Measurements from ENCODE around the gene ILKAP.

ILKAP gene, protein sequence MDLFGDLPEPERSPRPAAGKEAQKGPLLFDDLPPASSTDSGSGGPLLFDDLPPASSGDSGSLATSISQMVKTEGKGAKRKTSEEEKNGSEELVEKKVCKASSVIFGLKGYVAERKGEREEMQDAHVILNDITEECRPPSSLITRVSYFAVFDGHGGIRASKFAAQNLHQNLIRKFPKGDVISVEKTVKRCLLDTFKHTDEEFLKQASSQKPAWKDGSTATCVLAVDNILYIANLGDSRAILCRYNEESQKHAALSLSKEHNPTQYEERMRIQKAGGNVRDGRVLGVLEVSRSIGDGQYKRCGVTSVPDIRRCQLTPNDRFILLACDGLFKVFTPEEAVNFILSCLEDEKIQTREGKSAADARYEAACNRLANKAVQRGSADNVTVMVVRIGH

DNA sequence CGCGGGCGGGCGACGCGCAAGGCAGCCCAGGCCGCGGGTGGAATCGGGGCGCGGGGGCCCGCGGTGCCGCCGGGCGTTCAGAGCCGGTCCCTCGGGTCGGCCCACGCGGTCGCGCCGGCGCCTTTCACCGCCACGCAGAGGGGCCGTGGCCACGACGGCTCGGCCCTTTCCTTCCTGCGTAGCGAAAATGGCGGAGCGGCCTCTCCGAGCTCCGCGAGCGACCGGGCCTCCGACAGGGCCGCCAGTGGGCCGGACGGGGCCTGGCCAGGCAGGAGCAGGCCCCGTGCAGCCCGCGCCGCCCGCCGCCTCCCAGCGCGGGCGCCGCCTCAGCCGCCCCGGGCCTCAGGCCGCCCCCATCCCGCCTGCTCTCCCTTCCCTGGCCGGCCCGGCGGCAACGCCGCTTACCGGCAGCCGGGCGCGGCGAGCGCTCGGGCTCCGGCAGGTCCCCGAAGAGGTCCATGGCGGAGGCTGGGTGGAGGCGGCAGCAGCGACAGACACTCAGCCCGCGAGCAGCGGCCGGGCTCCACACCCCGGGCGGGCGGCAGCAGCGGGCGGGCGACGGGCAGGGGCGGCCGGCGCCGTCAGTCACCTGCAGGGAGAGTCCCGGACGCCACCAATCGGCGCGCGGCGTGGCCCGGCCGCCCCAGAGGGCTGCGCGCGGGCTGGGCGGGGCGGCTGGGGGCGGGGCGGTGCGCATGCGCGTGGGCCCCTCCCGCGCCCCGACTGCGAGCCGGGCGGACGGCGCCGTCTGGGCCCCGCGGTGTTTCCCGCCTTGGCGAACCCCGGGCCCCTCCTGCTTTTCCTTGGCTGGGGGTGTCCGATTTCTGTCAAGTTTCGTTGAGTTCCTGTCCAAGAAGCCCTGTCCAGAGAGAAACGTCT, at the start of gene ILKAP:
TSS of gene ILKAP (minus strand) at position 602 of the 879 bp plus-strand sequence. CDS start at position 460, 142 bp downstream.
- DNase-seq, result peak; percentile 70

GRCh38 chr2:238252766-238253630, 49.5 kb upstream of the ILKAP start:
- DNase-seq, result no peak

- no peak for DNase-seq
These were observed 48.5 kb upstream of the ILKAP start for GRCh38 chr2:238251986-238252385.

GRCh38 chr2:238251331-238251730, 47.8 kb upstream of the ILKAP start:
- DNase-seq, result no peak

DNA sequence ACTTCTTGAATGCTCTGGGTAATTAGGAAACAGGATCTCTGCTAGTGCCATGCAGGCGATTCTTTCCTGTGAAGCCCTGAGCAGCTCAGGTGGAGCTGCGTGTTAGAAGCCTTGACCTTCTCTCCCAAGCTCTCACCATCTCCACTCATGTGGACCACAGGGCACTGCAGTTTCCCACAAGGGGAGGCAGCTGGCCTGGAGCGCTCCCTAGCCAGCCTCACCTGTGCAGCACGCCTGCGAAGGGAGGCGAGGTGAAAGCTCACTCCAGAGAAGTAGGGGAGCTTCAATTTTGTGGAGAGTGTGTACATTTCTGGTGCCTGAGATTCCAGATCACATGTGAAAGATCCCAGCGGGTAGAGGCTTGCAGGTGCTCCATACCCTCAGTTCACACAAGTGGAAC, 47.4 kb upstream of the ILKAP start:
- no peak for DNase-seq

- no peak for DNase-seq
These were observed 44.5 kb upstream of the ILKAP start for GRCh38 chr2:238247841-238248453.

- peak; percentile 92 for DNase-seq
These were observed 43.7 kb upstream of the ILKAP start for GRCh38 chr2:238247002-238247822.

DNA sequence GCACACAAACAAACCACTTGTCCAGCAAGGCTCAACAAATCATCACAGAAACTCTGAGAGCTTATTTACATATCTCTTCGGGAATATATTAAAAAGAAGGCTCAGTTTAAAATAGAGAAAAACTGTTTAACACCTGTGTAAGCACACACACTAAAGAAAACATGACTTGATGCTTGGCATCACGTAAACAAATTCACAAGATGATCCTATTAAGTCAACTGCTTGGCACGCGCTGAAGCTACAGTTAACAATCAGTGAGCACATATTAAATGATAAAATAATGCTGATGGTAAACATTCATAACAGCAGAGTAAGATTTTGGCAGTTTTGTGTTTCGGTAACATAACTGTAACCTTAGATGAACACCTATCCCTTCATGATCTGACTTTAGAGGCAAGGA, 40.7 kb upstream of the ILKAP start:
- DNase-seq, result no peak

DNA sequence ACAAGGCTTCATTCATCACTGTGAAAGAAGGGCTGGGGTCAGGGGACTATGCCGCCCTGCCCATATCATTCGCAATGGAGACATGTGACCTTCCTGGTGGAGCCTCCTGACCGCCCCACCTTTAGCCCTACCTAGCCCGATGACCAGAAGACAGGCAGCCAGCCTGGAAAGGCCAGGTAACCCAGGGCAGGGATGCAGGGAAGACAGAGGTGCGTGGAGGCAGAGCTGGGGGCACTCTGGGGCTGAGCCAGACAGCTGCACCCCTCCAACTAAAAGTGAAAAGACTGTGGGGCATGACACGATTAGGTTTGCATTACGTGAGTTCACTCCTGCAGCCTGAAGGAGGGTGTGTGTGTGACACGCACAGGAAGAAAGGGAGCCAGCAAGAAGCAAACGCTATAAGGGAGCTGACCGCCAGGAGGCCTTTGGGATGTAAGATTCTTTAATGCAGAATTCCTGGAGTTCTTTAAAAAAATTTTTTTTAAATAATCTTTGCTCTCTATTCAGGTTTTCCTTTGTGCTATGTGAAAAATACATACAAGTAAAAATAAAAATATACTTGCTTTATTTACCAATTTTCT, 40.1 kb upstream of the ILKAP start:
- no peak for DNase-seq

DNA sequence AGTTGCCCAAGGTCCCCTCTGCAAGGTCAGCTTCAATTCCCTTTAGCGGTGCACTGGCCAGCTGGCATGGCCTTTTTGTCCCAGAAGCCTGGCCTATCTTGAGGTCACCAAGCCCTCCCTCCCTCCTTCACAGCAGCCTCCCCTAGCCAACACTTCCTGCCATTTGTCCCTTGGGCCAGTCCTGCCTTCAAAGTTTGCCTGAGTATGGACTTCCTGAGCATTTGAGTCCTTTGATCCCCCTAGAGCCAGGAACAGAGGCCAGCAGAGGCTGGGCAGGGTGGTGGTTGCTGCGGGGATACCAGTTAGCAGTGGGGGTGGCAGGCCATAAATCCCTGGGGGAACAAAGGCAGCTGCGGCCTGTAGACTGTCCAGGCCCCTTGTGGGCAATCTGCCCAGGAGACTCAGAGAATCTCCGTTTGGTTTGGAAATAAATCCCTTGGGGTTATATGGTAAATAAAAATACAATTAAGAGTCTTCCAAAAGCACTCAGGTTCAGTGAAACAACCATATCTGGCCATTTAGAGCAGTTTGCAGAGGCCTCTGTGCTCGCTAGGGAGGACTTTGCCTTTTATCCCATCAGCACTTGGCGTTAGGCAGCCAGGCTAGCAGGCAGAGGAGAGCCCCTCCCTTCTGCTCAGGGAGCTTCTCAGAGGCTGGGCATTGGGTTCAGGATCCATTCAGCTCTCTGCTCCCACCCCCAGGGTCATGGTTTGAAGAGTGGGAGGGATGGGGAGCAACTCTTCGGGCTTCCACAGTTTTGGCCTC, 39.4 kb upstream of the ILKAP start:
- no peak for DNase-seq

DNA sequence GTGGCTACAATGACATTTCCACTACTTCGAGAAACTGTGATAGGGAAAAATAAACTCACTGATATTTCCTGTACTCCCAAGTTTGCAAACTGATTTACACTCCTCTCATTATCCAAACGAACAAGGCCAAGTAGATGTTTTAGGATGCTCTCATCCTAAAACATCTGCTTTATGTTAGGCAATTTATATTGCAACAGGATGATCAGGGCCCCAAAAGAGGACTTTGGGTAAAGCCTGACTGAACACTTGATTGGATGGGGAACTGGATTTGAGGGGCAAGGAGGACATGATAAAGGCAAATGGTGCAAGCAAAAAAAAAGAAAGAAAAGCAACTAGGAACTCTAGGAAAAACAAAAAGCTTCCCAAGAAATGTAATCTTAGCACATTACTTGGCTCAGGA, 38.5 kb upstream of the ILKAP start:
- DNase-seq, result no peak

- peak; percentile 77 for DNase-seq
These were observed 37.5 kb upstream of the ILKAP start for GRCh38 chr2:238240757-238241711.

DNA sequence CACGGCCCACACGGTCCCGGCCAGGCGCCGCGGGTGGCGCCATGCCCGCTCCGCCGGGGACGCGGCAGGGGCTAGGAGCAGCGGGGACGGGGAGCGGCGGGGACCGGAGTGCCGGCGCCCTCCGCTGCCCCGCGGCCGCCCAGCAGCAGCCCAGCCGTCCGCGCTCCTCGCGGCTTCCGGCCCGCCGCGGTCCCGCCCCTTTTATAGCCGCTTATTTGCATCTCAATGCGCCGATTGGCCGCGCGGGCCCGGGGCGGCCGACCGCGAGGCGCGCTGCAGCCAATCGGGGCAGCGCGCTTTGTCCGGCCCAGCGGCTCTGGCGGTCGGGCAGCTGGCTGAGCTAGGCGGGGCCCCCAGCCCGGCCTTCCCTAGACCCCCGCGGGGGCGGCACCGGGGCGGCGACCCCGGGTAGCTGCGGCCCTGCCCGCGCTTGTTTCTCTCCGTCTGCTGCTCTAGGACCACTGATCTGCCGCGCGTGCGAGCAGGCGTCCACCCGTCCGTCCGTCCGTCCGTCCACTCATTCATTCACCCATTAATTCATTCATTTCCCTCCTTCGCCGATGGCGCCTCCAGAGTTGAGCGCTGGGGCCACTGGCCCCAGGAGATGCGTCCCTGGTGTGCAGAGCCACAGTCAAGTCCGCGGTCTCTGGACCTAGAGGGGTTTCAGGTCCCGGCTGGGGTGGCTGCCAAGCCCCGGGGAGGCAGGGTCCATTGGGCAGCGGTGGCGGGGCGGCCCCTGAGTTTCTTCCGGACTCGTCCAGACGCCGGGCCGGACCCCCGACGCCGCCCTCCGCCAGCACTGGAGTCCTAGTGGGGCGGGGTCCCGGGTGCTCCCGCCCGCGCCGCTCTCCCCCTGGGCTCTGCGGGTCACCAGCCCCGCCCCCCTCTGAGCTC, 36.6 kb upstream of the ILKAP start, which contains the start of gene HES6:
TSS of gene HES6 (minus strand) at position 176 of the 894 bp plus-strand sequence. CDS start at position 43, 133 bp downstream.
- DNase-seq, result peak; percentile 89

DNA sequence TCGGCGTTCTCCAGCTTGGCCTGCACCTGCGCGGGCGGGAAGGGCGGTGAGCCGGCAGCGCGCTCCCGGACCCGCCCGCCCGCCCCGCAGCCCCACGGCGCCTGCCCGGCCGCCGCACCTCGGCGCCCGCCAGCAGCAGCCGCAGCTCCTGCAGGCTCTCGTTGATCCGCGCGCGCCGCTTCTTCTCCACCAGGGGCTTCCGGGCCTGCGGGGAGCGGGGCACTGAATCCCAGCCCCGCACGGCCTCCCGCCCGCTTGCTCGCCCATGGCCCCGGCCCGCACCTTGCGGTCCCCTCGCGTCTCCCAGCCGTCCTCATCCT, 36.0 kb upstream of the ILKAP start:
- DNase-seq, result no peak

GRCh38 chr2:238238766-238239542, 35.5 kb upstream of the ILKAP start:
- DNase-seq, result no peak

- DNase-seq, result no peak
These were observed 34.8 kb upstream of the ILKAP start for GRCh38 chr2:238238311-238238765.

Data from NCI-H1694 treated with DMSO at 0.1 percent for 48 hours (cell line).